Lower leg skin (tissue), 3 donors: Measurements from ENCODE around the gene DPP6.

Experiments
- CTCF ChIP-seq, 3 donors: fragments of 450-650 bp; IDR thresholded peaks; one replicate each; pipeline ENCODE4 v1.5.1; 2016; ENCODE audit warnings: antibody characterized with exemption in 3 of 3, mild to moderate bottlenecking in 3 of 3, moderate library complexity in 2 of 3
- POLR2A ChIP-seq, 2 donors: fragments of 450-650 bp; IDR thresholded peaks; one replicate each; pipeline ENCODE4 v1.6.1; 2016 to 2017; ENCODE audit warnings: antibody characterized with exemption in 2 of 2, mild to moderate bottlenecking in 1 of 2, moderate library complexity in 1 of 2

- TF ChIP-seq CTCF (IDR thresholded peaks at IDR 0.05): no peak
- no peak for TF ChIP-seq POLR2A (IDR thresholded peaks at IDR 0.05)
These were observed 272.0 kb downstream of the DPP6 start for GRCh38 chr7:154324196-154324595.
